DMS153 treated with DMSO at 0.1 percent for 48 hours (cell line): ENCODE data around the gene ZNF407.

Experiments
- DNase-seq: peaks from one replicate; lab custom pipeline; 2025; ENCODE audit not compliant: unreplicated experiment; lab: John Stamatoyannopoulos, UW

ZNF407 gene

GRCh38 chr18:75036917-75037688 lies 439.4 kb downstream of the ZNF407 start:
- no peak for DNase-seq

- no peak for DNase-seq
Observed at GRCh38 chr18:75037689-75037955, 440.0 kb downstream of the ZNF407 start.

GRCh38 chr18:75041586-75041985 lies 443.9 kb downstream of the ZNF407 start:
- peak; percentile 38 for DNase-seq

- DNase-seq: no peak
Observed at GRCh38 chr18:75043478-75043877, 445.8 kb downstream of the ZNF407 start.

GRCh38 chr18:75044296-75044695 lies 446.6 kb downstream of the ZNF407 start:
- no peak for DNase-seq

- DNase-seq: no peak
Observed at GRCh38 chr18:75044791-75045190, 447.1 kb downstream of the ZNF407 start.

GRCh38 chr18:75045272-75045671 lies 447.6 kb downstream of the ZNF407 start:
- DNase-seq: no peak

- no peak for DNase-seq
Observed at GRCh38 chr18:75047240-75047961, 449.7 kb downstream of the ZNF407 start.

GRCh38 chr18:75048776-75049454 lies 451.2 kb downstream of the ZNF407 start:
- DNase-seq: no peak

- DNase-seq: no peak
Observed at GRCh38 chr18:75049455-75049789, 451.8 kb downstream of the ZNF407 start.

GRCh38 chr18:75051757-75052156 lies 454.1 kb downstream of the ZNF407 start:
- no peak for DNase-seq

GRCh38 chr18:75052475-75052874 lies 454.8 kb downstream of the ZNF407 start:
- no peak for DNase-seq

- DNase-seq: no peak
Observed at GRCh38 chr18:75053028-75053629, 455.5 kb downstream of the ZNF407 start.

- DNase-seq: no peak
Observed at GRCh38 chr18:75054046-75054445, 456.4 kb downstream of the ZNF407 start.

- no peak for DNase-seq
Observed at GRCh38 chr18:75054611-75055010, 456.9 kb downstream of the ZNF407 start.

GRCh38 chr18:75057169-75057960 lies 459.7 kb downstream of the ZNF407 start:
- DNase-seq: no peak

GRCh38 chr18:75060185-75060584 lies 462.5 kb downstream of the ZNF407 start:
- DNase-seq: no peak

- no peak for DNase-seq
Observed at GRCh38 chr18:75062297-75062886, 464.7 kb downstream of the ZNF407 start.

GRCh38 chr18:75063196-75063595 lies 465.5 kb downstream of the ZNF407 start:
- no peak for DNase-seq

GRCh38 chr18:75063615-75064512 lies 466.2 kb downstream of the ZNF407 start:
- DNase-seq: no peak
